AG04449 (cell line): Measurements from ENCODE around the gene MCRIP1.

Experiments
- CTCF ChIA-PET: fragments of 350-600 bp; formaldehyde crosslinking; extraction: SDS; loops from one replicate; lab custom pipeline; 2021; ENCODE audit warnings: antibody characterized with exemption; lab: Yijun Ruan, JAX
- POLR2A ChIA-PET: fragments of 400-600, 350-600 bp; formaldehyde crosslinking; extraction: SDS; loops from one replicate; lab custom pipeline; 2020; ENCODE audit warnings: antibody characterized with exemption, inconsistent platforms; lab: Yijun Ruan, JAX
- DNase-seq: peaks from one replicate; pipeline ENCODE4 v3.0.0-alpha.2; 2010; ENCODE audit warnings: low read depth, low spot score
- H3K4me3 ChIP-seq: 2 replicates; pipeline ENCODE4 v1.5.1; 2011; ENCODE audit warnings: low read depth, mild to moderate bottlenecking, control low read depth, low read length
- CTCF ChIP-seq: IDR thresholded peaks from one replicate; pipeline ENCODE4 v1.5.1; 2011; ENCODE audit warnings: mild to moderate bottlenecking, moderate library complexity, low read length, control low read depth, inconsistent platforms; ENCODE audit not compliant: insufficient read depth; ENCODE audit errors: missing control alignments

Gene MCRIP1

GRCh38 chr17:81801327-81801726, 31.8 kb downstream of the MCRIP1 start:
- DNase-seq, result no peak
- ChIA-PET POLR2A (no interaction called here), CTCF (no interaction called here)
- H3K4me3 ChIP-seq, result no peak overlapping the region
- no peak for TF ChIP-seq CTCF

- ChIA-PET POLR2A (no interaction called here), CTCF (interaction anchor here (1.0 kb wide), 2 partner anchors 59 to 60 kb away, joined by 3 read pairs; no protein-coding TSS in a partner anchor)
- H3K4me3 ChIP-seq, result no peak overlapping the region
- DNase-seq, result no peak
- no peak for TF ChIP-seq CTCF
Measured at GRCh38 chr17:81794509-81794908, 38.6 kb downstream of the MCRIP1 start.

GRCh38 chr17:81794074-81794476, 39.0 kb downstream of the MCRIP1 start:
- ChIA-PET CTCF (interaction anchor here (1.0 kb wide), 1 partner anchor 58 kb away, joined by 3 read pairs; no protein-coding TSS in a partner anchor), POLR2A (no interaction called here)
- DNase-seq, result no peak
- H3K4me3 ChIP-seq, result no peak overlapping the region
- TF ChIP-seq CTCF, result no peak

- no peak for DNase-seq
- ChIA-PET POLR2A (no interaction called here), CTCF (no interaction called here)
- no peak for TF ChIP-seq CTCF
- no peak overlapping the region for H3K4me3 ChIP-seq
Measured at GRCh38 chr17:81792675-81793615, 40.1 kb downstream of the MCRIP1 start.
